DMS53 treated with DMSO at 0.1 percent for 48 hours (cell line): ENCODE measurements around the gene NR1D2.

Experiments
- DNase-seq: peaks from one replicate; lab custom pipeline; 2025; ENCODE audit not compliant: unreplicated experiment; lab: John Stamatoyannopoulos, UW

The NR1D2 gene

DNA sequence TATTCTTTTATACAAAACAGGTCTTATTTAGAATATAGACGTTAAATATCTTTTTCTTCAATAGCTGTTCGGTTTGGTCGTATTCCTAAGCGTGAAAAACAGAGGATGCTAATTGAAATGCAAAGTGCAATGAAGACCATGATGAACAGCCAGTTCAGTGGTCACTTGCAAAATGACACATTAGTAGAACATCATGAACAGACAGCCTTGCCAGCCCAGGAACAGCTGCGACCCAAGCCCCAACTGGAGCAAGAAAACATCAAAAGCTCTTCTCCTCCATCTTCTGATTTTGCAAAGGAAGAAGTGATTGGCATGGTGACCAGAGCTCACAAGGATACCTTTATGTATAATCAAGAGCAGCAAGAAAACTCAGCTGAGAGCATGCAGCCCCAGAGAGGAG, 16.8 kb downstream of the NR1D2 start:
- DNase-seq: no peak

DNA sequence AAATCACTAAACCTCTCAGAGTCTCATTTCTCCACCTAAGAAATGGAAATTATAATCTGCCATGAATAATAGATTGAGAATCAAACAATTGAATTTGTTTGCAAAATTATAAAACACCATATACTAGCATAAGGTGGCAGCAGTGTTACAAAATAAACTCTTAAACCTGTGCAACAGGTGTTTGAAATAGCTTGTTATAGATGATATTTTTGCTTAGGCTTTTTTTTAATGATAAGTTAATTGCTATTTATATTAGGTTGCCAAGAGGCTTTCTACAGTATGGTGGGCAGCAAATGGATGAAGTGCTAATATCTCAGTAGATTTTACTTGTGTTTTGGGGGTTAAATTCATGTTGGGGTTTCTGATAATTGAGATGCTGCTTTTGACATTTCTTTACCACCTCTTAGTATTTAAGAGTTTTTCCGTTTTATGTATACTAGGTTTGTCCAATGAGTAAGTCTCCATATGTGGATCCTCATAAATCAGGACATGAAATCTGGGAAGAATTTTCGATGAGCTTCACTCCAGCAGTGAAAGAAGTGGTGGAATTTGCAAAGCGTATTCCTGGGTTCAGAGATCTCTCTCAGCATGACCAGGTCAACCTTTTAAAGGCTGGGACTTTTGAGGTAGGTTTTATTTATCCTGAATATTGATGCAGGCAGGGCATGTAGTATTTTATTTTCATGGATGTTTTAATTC, 19.6 kb downstream of the NR1D2 start:
- DNase-seq: no peak

DNA sequence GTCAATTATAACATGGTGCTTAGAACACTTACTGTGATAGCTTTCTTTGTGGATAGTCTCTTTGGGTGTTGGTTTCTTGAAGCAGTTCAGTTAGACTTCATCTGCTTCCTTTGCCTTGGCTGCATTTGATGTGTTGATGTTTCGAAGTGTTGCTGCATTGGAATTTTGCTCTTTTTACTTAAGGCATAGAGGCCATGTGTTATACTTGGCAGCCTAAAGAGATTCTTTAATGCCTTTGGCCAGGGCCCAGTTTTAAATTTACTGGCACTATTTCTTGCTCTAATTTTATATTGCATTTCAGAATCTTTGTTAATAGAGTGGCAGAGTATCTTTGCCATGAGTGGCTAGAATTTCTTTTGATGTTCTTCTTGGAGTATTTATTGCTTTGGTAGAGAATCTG, 21.2 kb downstream of the NR1D2 start:
- no peak for DNase-seq

DNA sequence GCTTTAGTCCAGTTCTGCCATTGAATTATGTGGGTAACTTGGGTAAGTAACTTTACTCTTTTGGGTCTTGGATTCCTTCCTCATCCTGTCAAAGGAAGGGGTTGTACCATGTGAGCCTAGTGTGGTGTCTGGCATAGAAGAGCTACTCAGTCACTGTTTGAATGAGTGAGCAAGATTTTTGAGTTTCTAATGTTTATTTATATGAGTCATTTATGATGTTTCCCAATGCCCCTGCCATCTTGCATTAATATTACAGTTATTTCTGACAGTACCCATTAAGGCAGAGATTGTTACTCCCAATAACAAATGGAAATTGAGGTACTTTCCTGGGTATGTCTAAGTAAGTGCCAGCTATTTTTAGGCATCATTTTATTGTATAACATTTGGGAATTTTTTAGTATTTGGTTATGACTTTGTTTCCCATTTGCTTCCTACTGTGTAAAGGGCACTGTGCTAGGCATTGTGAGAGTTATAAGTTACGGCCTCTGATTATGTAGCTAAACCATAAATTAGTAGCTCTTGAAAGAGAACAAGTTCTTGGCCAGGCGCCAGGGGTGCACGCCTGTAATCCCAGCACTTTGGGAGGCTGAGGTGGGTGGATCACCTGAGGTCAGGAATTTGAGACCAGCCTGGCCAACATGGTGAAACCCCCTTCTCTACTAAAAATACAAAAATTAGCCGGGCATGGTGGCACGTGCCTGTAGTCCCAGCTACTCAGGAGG, 23.5 kb downstream of the NR1D2 start:
- DNase-seq: no peak

DNA sequence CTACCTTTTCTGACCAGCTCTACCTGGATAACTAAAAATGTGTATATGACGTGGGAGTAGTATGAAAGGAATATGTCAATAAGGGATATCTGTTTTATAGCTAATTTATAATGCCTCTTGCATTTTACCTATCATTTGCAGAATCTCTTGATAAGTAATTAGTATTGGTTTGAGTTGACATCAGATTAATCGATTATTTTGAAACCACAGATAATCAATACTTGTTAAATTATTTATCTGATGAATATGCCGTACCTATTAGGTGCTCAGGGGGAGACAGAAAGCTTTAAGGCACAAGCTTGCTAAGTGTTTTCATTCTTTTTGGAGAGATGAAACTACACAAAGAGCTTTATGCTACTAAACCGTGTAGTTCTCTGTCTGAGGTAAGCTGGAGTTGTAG, 24.3 kb downstream of the NR1D2 start:
- DNase-seq: no peak

DNA sequence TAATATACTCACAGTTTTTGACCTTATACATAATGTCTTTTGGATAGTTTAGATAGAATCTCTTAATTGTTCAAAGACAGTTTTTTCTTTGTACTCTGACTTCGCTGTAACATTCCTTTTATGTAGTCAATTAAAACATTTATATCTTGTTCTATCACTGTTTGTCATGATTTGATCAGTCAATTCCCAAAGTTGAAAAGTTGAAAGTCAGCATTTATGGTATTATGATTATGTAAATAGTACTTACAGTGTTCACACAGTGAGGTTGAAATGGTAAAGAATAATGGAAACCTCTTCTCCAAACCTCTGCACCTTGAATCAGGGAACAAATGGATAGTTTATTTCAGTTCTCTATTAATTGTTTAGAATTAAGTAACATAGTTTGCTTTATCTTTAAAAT, 26.6 kb downstream of the NR1D2 start:
- DNase-seq: no peak

DNA sequence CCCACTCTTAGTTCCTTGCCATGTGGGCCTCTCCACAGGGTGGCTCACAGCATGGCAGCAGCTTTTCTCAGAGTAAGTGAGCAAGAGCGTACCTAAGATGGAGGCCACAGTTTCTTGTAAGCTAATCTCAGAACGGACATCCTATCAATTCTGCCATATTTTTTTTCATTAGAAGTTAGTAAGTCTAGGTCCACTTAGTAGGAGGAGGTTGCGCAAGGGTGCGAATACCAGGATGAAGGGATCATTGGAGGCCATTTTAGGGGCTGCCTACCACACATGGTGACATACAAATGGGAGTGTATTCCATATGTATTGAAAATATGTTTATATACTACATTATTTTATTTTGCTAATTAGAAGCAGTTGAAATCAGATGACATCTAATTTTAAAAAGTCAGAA, 31.5 kb downstream of the NR1D2 start:
- no peak for DNase-seq

DNA sequence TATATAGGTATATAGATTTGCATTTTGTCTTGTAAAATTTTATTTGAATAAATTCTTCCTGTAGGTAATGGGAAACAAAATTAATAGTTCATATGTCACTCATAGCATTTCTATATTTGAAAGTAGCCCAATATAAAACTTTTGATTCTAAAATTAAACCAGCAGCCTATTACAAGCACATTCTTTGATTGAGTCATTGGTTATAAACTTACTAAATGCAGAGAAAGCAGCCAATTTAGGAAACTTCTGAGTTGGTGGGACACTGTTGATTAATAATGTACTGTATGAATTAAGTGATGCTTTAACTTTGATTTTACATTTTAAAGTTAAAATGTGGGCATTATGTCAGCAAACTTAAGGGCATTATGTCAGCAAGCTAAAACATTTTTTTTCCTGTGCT, 34.5 kb downstream of the NR1D2 start:
- DNase-seq: no peak

DNA sequence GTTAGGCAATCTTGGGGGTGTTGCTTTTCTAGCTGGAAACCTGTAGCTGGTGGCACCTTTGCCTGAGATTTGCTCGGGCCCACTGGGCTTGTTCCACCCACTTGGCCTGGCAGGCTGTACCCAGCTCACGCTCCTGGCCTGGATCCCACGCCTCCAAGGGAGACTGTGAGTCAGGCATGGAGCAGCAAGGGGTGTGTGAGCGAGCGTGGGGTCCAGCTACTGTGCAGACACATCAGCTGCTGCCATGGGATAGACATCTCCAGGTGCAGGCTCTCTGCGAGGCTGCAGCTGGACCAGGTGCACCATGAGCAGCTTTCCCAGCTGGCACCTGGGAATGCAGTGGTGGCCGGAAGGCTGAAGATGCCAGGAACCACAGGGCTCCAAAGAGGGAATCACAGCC, 36.0 kb downstream of the NR1D2 start:
- DNase-seq: no peak

DNA sequence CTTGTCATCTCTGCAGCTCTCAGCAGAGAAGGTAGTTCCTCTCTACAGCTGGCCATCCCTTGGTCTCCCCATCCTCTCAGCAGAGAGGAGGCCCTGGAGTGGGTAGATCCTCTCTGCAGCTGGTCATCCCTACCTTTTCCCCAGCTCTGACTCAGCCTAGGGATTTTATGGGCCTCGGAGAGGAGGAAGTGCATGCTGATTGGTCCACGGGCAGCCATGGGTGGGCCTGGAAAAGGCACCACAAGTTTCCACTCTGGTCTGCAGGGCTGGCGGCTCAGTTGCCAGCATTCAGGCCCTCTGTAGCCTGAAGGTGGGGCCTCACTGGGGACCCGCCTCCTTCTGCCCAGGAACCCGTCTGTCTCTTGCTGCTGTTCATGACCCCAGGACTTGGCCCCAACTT, 36.9 kb downstream of the NR1D2 start:
- no peak for DNase-seq

DNA sequence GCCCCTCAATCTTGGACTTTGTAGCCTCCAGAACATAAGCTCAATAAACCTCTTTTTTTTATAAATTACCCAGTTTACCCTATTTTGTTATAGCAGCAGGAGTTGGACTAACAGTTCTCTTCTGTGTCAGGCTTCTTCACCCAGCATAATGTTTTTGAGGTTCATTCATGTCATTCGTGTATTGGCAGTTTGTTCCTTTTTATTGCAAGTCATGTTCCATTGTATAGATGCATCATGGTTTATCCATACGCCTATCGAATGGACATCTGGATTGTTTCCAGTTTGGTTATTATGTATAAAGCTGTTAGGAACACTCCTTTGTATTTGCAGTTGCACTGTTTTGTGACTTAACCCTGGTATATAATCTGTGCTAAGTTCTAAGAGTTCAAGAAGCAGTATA, 39.8 kb downstream of the NR1D2 start:
- DNase-seq: no peak

DNA sequence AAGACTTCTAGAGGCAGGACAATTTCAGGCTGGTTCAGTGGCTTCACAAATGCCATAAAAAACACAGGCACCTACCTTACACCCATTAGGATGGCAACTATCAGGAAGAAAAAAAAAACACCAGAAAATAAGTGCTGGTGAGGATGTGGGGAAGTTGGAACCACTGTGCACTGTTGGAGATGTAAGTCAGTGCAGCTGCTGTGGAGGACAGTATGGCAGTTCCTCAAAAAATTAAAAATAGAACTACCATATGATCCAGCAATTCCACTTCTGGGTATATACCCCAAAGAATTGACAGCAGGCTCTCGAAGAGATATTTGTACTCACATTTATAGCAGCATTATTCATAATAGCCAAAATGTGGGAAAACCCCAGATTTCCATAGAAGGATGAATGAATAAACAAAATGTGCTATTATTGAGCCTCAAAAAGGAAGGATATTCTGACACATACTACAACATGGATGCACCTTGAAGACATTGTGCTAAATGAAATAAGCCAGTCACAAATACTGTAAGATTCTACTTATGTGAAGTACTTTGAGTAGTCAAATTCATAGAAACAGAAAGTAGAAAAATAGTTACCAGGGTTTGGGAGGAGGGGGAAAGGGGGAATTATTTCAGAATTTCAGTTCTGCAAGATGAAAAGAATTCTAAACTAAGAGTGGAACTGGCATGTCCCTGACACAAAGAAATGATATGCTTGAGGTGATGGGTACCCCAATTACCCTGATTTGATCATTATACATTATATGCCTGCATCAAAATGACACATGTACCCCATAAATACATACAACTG, 40.9 kb downstream of the NR1D2 start:
- DNase-seq: no peak

DNA sequence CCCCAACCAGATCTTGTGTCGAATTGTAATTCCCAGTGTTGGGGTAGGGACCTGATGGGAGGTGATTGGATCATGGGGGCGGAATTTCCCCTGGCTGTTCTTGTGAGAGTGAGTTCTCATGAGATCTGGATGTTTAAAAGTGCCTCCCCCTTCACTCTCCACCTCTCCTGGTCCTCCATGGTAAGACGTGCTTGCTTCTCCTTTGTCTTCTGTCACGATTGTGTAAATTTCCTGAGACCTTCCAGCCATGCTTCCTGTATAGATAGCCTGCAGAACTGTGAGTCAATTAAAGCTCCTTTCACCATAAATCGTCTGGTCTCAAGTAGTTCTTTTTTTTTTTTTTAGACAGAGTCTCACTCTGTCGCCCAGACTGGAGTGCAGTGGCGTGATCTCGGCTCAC, 42.3 kb downstream of the NR1D2 start:
- no peak for DNase-seq

DNA sequence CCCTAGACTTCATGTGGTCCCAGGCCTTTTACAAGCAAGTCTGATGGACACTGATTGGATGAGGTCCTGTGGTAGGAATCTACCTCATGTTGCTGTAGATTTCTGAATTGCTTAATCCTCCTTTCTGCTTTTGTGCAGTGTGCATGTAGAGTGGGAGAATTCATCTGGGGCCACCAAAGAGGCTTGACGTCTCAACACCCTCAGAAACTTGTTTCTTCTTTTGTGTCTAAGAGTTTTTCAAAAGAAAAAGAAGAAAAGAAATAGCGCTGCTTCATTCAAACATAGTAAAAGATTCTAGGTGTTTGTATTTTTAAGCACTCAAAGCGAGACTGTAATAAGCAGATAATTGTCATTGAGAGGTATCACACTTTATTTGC, 46.2 kb downstream of the NR1D2 start:
- DNase-seq: no peak

DNA sequence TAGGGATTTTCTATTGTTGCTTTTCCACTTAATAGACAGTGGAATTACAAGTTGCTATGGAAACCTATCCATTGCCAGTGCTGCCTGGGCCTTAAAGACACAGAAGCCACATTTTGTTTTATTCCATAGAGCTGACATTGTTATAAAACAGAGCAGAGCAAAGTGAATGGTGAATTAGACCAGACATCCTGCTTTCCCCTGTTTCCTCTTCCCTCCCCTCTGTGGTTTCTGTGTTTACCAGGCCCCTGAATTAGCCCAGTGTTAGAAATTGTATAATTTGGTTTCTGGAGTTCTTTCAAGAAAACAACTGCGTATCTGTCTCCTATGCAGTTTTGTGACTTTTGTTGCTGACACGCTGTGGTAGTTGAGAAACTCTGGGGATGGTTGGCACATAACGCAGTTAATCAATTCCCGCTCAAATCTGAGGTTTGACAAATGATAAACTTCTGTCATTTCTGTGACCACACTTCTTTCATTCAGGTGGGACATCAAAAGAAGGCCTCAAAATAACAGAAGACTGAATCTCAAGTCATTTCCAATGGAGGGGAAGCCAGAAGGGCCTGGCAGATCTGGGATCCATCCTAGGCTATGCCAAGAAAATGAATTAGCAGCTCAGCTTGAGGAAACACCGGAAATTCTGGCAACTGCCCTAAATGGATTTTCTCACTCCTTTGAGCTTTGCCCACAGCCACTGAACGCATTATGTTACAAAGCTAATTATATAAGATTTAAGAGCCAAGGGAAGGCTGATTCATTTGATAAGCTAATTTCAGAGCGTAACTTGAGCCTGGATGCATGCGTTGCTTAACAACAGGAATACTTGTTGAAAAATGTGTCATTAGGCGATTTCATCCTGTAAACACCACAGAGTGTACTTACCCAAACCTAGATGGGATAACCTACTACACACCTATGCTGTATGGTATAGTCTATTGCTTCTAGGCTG, 46.9 kb downstream of the NR1D2 start:
- no peak for DNase-seq

DNA sequence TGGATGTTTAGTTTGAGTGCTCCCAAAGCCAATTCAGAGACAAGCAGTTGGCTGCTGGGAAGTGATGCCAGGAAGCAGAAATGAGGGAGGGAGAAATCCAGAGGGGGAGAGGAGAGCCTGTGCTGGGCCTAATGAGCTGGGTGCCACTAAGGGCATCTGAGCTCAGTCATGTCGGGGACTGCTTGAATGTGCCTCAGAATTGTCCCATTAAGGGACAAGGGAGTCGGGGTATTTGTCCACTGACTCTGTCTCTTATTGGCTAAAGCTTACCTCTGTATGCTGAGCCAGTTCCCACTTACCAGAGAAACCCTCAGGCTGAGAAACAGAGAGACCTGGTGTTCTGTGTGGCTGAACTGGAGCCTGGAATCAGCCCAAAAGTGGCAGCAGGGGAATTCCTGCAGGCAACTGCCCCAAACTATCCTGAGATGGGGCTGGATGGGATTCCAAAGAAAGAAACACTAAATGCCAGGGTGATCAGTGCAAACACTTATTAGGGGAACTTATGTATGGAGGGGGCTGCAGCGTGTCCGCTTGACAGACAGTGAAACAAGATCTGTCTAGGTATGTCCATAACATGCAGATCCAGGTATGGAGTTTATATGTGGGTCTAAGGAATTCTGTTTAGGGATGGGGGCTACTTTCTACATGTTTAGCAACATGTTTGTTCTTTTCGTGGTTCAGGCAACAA, 48.6 kb downstream of the NR1D2 start:
- DNase-seq: no peak

DNA sequence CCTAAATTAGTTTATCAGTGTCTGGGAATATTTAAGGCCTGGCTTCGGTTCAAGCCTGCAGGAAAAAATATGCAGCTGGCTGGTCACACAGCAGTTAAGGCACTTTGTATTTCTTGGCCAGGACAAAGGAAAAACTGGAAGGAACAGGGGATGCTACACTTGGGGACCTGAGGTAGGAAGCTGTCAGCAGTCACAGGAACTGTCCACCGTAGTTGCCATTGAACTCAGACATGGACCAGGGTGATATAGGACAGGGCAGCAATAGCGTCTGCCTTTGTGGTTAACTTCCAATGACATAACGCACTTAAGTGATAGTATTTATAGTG, 49.1 kb downstream of the NR1D2 start:
- DNase-seq: no peak

DNA sequence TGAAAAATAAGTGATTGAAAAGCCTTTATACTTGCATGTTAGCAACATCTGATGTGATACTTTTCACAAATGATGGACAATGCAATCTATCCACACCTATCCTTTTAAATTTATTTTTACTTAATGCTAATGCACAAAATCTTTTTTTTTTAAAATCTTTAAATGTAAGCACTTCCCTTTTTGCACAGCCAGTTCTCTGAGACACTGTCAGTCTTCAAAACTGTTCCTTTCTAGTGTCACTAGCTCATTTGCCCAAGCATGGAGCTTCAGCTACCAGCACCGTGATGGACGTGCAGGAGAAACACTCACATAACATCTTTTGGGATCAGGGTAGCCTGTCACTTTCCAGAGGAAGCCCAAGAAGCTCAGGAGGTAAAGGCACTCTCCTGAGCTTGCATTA, 50.1 kb downstream of the NR1D2 start:
- DNase-seq: no peak

DNA sequence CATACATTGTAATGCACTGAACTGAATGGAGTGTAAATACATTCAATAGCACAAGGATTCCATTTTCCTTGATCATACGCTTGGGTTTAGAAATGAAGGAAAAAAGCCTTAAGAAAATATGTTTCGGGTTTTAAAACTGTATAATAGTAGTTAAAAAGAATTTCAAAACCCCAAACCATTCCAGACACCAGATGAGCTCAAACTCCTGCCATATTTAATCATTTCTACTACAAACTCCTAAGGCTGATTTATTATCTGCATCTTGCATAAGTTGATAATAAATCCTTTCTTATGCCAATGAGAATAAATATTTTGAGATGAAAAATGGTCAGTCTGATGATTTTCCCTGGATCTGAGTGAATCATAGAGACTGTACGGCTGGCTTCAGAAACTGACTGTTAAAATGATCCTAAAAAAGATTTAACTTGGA, 51.0 kb downstream of the NR1D2 start:
- no peak for DNase-seq

DNA sequence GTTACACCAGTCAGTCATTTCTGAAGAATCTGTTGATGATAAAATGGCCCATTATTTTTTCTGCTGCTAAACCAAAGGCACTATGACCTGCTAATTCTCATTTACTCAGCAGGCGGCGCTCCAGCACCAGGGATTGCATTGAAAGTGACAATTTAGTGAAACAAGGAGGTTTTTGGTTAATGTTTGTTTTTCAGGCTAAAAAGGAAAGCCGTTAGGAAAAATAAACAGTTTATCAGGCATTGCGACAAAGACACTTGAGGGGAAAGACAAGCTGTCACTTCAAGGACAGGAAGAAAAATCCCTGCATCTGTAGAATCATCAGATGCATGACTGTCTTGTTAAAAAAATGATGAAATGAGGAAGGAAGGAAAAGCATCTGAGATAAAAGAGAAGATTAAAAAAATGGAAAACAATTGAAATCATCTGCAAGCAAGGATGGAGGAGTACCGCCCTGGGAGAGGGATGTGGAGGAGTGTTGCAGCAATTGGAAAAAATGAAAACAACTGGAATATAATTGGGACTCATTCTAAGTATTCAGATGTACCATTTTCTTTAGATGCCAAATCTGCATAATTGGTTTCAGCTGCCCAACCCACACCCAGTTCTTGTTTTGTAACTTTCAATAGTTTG, 54.0 kb downstream of the NR1D2 start:
- DNase-seq: peak; percentile 3
